ENCODE measurements around the gene ITPR2. TPM values are rescaled to one million over a fixed set of nuclear protein-coding genes. Genes with fewer than 3 reads are reported as not detected.

The ITPR2 gene
- total RNA-seq, 1 experiment from 2014 or later = 14.3 TPM

DNA sequence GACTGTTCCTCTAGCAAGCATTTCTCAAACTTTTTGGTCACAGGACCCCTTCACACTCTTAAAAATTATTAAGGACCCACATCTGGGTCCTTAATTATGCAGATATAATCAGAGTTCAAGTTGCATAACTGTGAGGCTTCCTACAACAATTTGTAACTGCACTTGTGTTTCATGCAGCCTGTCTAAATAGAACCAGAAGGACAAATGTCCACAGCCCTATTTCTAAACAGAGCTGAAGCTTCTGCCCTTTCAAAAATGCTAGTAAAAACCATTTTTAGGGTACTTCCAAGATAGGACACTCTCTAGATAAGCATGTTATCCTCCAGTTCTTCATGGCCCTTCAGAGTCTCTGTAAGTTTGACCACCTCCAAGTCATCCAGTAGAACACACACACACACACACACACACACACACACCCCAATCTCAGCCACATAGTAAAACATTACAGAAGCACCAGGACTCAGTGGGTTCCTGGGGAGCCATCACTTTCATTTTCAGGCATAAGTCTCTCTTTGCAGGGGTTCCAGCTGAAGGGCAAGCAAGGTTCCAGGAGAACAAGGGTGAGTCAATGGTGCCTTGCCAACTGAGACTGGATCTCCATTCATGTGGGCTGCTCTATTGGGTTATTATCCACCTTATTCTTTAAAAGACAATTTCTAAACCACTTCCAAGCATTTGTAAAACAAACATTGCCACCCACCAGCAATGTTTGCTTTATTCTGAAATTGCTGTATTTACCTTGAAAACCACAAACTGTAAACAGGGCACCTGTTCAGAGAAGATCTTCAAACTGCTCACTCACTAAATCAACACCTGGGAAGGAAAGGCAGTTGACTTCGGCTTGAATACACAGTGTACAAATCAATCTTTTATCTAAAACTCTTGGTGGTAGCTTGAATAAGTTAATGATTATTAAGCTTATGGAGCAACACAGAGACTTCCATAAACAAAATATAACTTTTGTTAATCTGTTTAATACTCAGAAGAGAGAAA, 64.1 kb downstream of the ITPR2 start:
- intact Hi-C loops (cut with micrococcal nuclease) = no loop called here
- POLR2A ChIA-PET = interaction anchor here (0.9 kb wide), 1 partner anchor 18 kb away, joined by 4 read pairs; no protein-coding TSS in a partner anchor
- TF ChIP-seq, protein P1, sequence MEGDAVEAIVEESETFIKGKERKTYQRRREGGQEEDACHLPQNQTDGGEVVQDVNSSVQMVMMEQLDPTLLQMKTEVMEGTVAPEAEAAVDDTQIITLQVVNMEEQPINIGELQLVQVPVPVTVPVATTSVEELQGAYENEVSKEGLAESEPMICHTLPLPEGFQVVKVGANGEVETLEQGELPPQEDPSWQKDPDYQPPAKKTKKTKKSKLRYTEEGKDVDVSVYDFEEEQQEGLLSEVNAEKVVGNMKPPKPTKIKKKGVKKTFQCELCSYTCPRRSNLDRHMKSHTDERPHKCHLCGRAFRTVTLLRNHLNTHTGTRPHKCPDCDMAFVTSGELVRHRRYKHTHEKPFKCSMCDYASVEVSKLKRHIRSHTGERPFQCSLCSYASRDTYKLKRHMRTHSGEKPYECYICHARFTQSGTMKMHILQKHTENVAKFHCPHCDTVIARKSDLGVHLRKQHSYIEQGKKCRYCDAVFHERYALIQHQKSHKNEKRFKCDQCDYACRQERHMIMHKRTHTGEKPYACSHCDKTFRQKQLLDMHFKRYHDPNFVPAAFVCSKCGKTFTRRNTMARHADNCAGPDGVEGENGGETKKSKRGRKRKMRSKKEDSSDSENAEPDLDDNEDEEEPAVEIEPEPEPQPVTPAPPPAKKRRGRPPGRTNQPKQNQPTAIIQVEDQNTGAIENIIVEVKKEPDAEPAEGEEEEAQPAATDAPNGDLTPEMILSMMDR (IDR thresholded peaks at IDR 0.05; ENCODE audit: unreplicated experiment) = no peak
- Mint-ChIP-seq H3K4me3 (ENCODE audit: unreplicated experiment) (no peak overlapping the region), H3K9me3 (ENCODE audit: unreplicated experiment) (no peaks in the 10 kb centered on the region), H3K36me3 (ENCODE audit: insufficient read depth, unreplicated experiment) (no peaks in the 10 kb centered on the region), H3K27me3 (ENCODE audit: insufficient read depth, unreplicated experiment) (no peaks in the 10 kb centered on the region), H3K27ac (ENCODE audit: low read depth, unreplicated experiment) (no peak overlapping the region), H3K4me1 (ENCODE audit: insufficient read depth, unreplicated experiment) (peaks cover 6% of the 10 kb centered on the region)
- no TSS peak for BruUV-seq (replicated peaks)
- CTCF ChIA-PET = no interaction called here
- DNase-seq (ENCODE audit: unreplicated experiment) = no peak

- ChIA-PET CTCF (no interaction called here), POLR2A (no interaction called here)
- no TSS peak for BruUV-seq (replicated peaks)
- H3K4me3 Mint-ChIP-seq (ENCODE audit: unreplicated experiment) = no peak overlapping the region
- TF ChIP-seq, protein P1 (IDR thresholded peaks at IDR 0.05; ENCODE audit: unreplicated experiment) = no peak
- peaks cover 6% of the 10 kb centered on the region for H3K4me1 Mint-ChIP-seq (ENCODE audit: insufficient read depth, unreplicated experiment)
- no peak for DNase-seq (ENCODE audit: unreplicated experiment)
- H3K9me3 Mint-ChIP-seq (ENCODE audit: unreplicated experiment) = no peaks in the 10 kb centered on the region
- no peaks in the 10 kb centered on the region for H3K27me3 Mint-ChIP-seq (ENCODE audit: insufficient read depth, unreplicated experiment)
- H3K36me3 Mint-ChIP-seq (ENCODE audit: insufficient read depth, unreplicated experiment) = no peaks in the 10 kb centered on the region
- H3K27ac Mint-ChIP-seq (ENCODE audit: low read depth, unreplicated experiment) = no peak overlapping the region
- intact Hi-C loops (cut with micrococcal nuclease) = no loop called here
These were observed 65.1 kb downstream of the ITPR2 start for GRCh38 chr12:26767865-26768264.

- no peak for DNase-seq (ENCODE audit: unreplicated experiment)
- POLR2A ChIA-PET = no interaction called here
- Mint-ChIP-seq H3K27me3 (ENCODE audit: insufficient read depth, unreplicated experiment) (no peaks in the 10 kb centered on the region), H3K4me1 (ENCODE audit: insufficient read depth, unreplicated experiment) (peaks cover 6% of the 10 kb centered on the region), H3K4me3 (ENCODE audit: unreplicated experiment) (no peak overlapping the region), H3K36me3 (ENCODE audit: insufficient read depth, unreplicated experiment) (no peaks in the 10 kb centered on the region), H3K9me3 (ENCODE audit: unreplicated experiment) (peaks cover 1% of the 10 kb centered on the region), H3K27ac (ENCODE audit: low read depth, unreplicated experiment) (no peak overlapping the region)
- TF ChIP-seq, protein P1 (IDR thresholded peaks at IDR 0.05; ENCODE audit: unreplicated experiment) = no peak
- no TSS peak for BruUV-seq (replicated peaks)
- CTCF ChIA-PET = interaction anchor here (0.5 to 0.6 kb wide), 2 partner anchors 35 to 292 kb away, joined by 3 to 4 read pairs; no protein-coding TSS in a partner anchor
- intact Hi-C loops (cut with micrococcal nuclease) = no loop called here
These were observed 65.9 kb downstream of the ITPR2 start for GRCh38 chr12:26767116-26767515.

DNA sequence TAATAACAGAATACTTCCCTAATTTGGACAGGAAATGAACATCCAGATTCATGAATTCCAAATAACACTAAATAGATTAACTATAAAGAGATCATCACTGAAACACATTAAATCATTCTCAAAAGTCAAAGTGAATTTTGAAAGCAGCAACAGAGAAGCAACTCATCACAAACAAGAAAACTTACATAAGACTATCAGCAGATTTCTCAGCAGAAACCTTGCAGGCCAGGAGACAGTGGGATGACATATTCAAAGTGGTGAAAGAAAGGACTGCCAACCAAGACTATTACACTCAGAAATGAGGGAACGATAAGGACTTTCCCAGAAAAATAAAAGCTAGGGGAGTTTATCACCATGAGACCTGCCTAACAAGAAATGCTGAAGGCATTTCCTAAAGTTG, 70.8 kb downstream of the ITPR2 start:
- no peaks in the 10 kb centered on the region for H3K27me3 Mint-ChIP-seq (ENCODE audit: insufficient read depth, unreplicated experiment)
- H3K9me3 Mint-ChIP-seq (ENCODE audit: unreplicated experiment) = peaks cover 10% of the 10 kb centered on the region
- no peaks in the 10 kb centered on the region for H3K4me1 Mint-ChIP-seq (ENCODE audit: insufficient read depth, unreplicated experiment)
- TF ChIP-seq, protein P1 (IDR thresholded peaks at IDR 0.05; ENCODE audit: unreplicated experiment) = no peak
- POLR2A ChIA-PET = interaction anchor here (0.9 to 1.8 kb wide), 3 partner anchors 11 to 460 kb away, joined by 3 to 5 read pairs (median 5); no protein-coding TSS in a partner anchor
- H3K4me3 Mint-ChIP-seq (ENCODE audit: unreplicated experiment) = no peak overlapping the region
- intact Hi-C loops (cut with micrococcal nuclease) = no loop called here
- CTCF ChIA-PET = no interaction called here
- DNase-seq (ENCODE audit: unreplicated experiment) = no peak
- H3K36me3 Mint-ChIP-seq (ENCODE audit: insufficient read depth, unreplicated experiment) = no peaks in the 10 kb centered on the region
- BruUV-seq (replicated peaks) = no TSS peak
- no peak overlapping the region for H3K27ac Mint-ChIP-seq (ENCODE audit: low read depth, unreplicated experiment)
